GM18498 (cell line): Measurements from ENCODE around the gene PRRX2.
"Not testable (repeated sequence)": the region's sequence is repeated elsewhere in the genome, so short reads cannot be mapped to it uniquely, and the experiment has no call there.

Source experiments
- ATAC-seq: cut with Tn5 transposase; IDR thresholded peaks from one replicate; pipeline ENCODE4 v1.9.1; 2021; ENCODE audit warnings: mild to moderate bottlenecking, moderate library complexity; ENCODE audit not compliant: unreplicated experiment

PRRX2 gene

GRCh38 chr9:129649726-129650679 is 15.4 kb upstream of the PRRX2 start:
- no peak for ATAC-seq

GRCh38 chr9:129650680-129651235 is 14.7 kb upstream of the PRRX2 start:
- no peak for ATAC-seq

- no peak for ATAC-seq
Measured at GRCh38 chr9:129653823-129654553, 11.5 kb upstream of the PRRX2 start.

GRCh38 chr9:129654554-129655040 is 10.8 kb upstream of the PRRX2 start:
- ATAC-seq, result no peak

- ATAC-seq, result no peak
Measured at GRCh38 chr9:129655154-129655553, 10.3 kb upstream of the PRRX2 start.

- no peak for ATAC-seq
Measured at GRCh38 chr9:129655696-129656095, 9.8 kb upstream of the PRRX2 start.

- no peak for ATAC-seq
Measured at GRCh38 chr9:129656795-129657390, 8.6 kb upstream of the PRRX2 start.

- ATAC-seq, result no peak
Measured at GRCh38 chr9:129661029-129661428, 4.4 kb upstream of the PRRX2 start.

GRCh38 chr9:129662239-129662638 is 3.2 kb upstream of the PRRX2 start:
- ATAC-seq, result not testable (repeated sequence)

GRCh38 chr9:129664746-129665388 is 580 bp upstream of the PRRX2 start:
- no peak for ATAC-seq

- ATAC-seq, result no peak
Measured at GRCh38 chr9:129665814-129666520, 520 bp downstream of the PRRX2 start.

GRCh38 chr9:129666575-129666974 is 1.1 kb downstream of the PRRX2 start:
- no peak for ATAC-seq

- ATAC-seq, result no peak
Measured at GRCh38 chr9:129667378-129667777, 1.9 kb downstream of the PRRX2 start.

GRCh38 chr9:129667850-129668249 is 2.4 kb downstream of the PRRX2 start:
- ATAC-seq, result no peak

GRCh38 chr9:129669141-129669718 is 3.8 kb downstream of the PRRX2 start:
- ATAC-seq, result no peak

- ATAC-seq, result no peak
Measured at GRCh38 chr9:129669946-129670345, 4.5 kb downstream of the PRRX2 start.

GRCh38 chr9:129671065-129671464 is 5.6 kb downstream of the PRRX2 start:
- ATAC-seq, result no peak

GRCh38 chr9:129671519-129671918 is 6.1 kb downstream of the PRRX2 start:
- no peak for ATAC-seq

- ATAC-seq, result no peak
Measured at GRCh38 chr9:129672702-129673101, 7.3 kb downstream of the PRRX2 start.

GRCh38 chr9:129673602-129674001 is 8.2 kb downstream of the PRRX2 start:
- ATAC-seq, result no peak
